Gastroesophageal sphincter (tissue), 3 donors: ENCODE measurements around the gene ADCY2.

Experiments used
- CTCF ChIP-seq, 4 experiments: fragments of 200-600 bp in 2 of 4; fragments of 450-650 bp in 2 of 4; sonication (generic) in 1 of 4; IDR thresholded peaks; one replicate each; pipeline ENCODE4 v1.5.1; 2017 to 2019; ENCODE audit warnings: antibody characterized with exemption in 4 of 4, mild to moderate bottlenecking in 2 of 4, moderate library complexity in 2 of 4
- POLR2A ChIP-seq, 2 donors: fragments of 450-650 bp; IDR thresholded peaks; one replicate each; pipeline ENCODE4 v1.6.1; 2017; ENCODE audit warnings: antibody characterized with exemption in 2 of 2, mild to moderate bottlenecking in 2 of 2, moderate library complexity in 1 of 2

- TF ChIP-seq CTCF (IDR thresholded peaks at IDR 0.05), result no peak
- TF ChIP-seq POLR2A (IDR thresholded peaks at IDR 0.05), result no peak
Observed at GRCh38 chr5:7473115-7473514, 77.2 kb downstream of the ADCY2 start.
